Stimulated activated CD8-positive, alpha-beta memory T cell treated with anti-CD3 and anti-CD28 coated beads, Interleukin-12 subunit alpha, Interleukin-12 subunit beta, amount 100 ng/mL, for 24 hours (primary cell): ENCODE measurements around the gene DYRK2.

Source experiments
- DNase-seq: peaks from one replicate; pipeline ENCODE4 v3.0.0-alpha.2; 2020; ENCODE audit errors: extremely low read depth

The DYRK2 gene

DNA sequence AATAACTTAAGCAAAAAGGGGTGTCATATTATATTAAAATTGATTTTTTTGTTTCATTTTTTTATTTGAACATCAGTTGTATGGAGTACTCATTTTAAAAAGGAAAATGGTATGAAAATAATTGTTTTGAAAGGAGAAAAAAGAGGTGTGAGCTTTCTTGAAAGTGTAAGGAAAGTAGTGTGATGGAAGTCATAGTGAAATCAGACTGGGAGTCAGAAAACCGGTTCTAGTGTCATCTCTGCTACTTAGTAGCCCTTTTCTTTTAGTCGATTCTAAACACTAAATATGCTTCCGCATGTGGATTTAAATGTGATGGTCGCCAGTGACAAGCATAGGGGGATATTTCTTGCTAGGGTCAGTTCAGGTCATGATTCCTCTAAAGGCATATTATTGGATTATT, 1.8 kb upstream of the DYRK2 start:
- DNase-seq: no peak

- DNase-seq: no peak
These were observed 1.3 kb upstream of the DYRK2 start for GRCh38 chr12:67647181-67647798.

- DNase-seq: no peak
These were observed 585 bp upstream of the DYRK2 start for GRCh38 chr12:67647799-67648520.

- no peak for DNase-seq
These were observed 670 bp downstream of the DYRK2 start for GRCh38 chr12:67649261-67649569.

DNA sequence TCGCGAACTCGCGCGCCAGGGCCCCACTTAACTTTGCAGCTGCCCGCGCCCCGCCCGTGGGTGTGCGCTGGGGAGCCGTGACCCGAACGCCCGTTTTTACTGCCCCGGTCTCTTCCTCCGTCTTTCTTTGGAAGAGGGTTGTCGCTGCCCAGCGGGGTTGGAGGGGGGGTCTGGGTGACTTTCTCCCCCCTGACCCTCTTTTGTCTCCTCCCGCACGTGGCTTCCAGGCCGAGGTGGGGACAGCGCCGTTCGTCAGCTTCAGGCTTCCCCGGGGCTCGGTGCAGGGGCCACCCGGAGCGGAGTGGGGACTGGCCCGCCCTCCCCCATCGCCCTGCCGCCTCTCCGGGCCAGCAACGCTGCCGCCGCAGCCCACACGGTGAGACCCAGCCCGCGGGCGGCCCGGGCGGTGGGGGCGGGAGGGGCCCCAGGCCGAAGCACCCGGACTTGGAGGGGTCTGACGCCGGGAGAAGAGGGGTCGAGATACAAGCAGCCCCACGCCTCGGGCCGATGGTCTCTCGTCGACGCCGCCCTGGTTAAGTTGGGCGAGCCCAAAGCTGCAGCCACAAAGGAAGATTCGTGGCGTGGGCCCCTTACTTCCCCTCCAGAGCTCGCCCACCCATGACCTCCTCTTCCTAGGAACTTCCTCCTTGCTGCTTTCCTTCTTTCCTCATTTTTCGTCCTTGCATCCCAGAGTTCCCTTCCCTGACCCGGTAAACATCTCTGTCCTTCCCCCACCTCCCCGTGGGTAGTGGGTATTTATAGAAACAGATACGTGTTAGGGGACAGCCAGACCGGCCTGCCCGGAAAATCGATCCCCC, 1.2 kb downstream of the DYRK2 start:
- DNase-seq: no peak

DNA sequence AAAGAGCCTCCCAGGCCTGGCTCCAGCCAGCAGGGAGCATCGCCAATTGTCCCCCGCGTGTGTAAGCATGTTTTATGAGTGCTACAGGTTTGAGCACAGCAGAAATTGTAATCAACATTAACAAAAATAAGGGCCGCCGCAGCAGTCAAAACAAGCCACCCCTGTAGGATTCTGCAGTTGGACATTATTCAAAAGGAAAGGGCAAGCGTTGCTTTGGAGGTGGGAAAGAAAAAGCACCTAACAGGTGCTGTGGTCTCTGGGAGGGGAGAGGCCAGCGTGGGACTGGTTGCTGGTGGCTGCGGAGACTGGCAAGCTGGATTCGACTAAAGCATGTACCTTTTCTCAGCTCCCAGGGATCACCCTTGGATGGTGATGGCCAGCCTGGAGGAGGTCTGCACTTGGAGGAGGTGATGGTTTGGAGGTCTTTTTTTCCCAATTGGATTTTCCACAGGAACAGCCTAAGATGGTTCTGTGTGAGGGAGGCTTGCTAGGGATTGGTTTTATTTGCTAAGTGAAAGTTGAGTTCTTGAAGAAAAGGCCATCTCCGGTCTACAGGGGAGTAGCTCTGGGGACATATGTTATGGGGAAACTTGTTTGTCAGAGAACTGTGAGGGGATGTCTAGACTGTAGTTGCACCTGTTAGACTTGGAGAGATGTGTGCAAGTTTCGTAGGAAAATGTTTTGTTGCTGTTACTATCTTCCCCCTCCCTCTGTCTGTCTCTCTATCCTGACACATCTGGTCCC, 2.0 kb downstream of the DYRK2 start:
- DNase-seq: no peak

GRCh38 chr12:67651132-67651695, 2.7 kb downstream of the DYRK2 start:
- no peak for DNase-seq

DNA sequence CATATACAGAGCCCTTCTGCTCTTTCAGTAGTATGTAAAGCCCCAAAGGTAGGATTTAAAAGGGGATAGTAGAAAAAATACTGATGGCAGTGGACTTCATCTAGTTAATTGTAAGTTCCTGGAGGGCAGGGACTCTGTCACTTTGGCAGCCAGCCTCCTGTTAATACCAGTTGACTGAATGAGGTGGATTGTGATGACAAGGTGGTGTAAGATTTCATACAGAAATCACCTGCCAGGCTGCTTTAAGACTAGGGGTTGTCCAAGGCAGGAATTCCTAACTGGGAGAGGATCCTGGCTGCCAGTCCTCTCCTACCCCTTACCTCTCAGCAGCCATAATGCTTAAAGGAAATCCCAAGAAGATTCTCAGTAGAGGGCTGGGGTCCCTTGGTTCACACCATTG, 7.3 kb downstream of the DYRK2 start:
- DNase-seq: no peak

GRCh38 chr12:67656251-67656650, 7.7 kb downstream of the DYRK2 start:
- DNase-seq: no peak

GRCh38 chr12:67658486-67658885, 9.9 kb downstream of the DYRK2 start:
- no peak for DNase-seq

- DNase-seq: no peak
These were observed 10.7 kb downstream of the DYRK2 start for GRCh38 chr12:67659292-67659691.

DNA sequence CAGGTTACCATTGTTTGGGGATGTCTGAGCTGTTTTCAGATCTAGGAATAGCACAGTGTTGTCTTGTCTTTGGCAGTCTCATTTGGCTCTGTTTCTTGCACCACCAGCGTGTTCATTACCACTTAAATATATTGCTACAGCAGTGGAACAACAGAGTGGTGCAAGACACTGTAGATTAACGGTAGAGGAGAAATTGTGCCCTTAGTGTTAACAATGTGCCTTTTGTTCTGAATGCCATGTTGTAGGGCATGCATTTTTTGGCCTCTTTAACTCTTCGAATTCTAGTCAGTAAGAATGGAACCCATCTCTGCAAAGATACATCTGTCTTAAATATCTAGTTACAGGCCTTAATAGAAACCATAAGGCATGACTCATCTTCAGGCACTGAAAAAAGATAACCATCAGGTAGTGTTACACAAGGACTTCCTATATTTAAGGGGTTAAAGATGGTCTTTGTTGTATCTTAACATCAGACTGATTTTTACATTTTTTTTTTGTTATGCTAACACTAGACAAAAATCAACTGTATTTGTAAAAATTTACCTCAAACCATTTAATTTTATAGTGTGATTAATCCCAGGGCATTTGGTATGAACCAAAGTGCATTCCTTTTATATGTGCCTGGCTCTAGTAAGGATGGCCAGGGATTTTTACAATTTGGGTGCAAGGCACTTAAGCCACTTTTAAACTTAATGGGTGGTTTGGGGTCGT, 12.9 kb downstream of the DYRK2 start:
- DNase-seq: no peak

- DNase-seq: no peak
These were observed 14.5 kb downstream of the DYRK2 start for GRCh38 chr12:67662910-67663538.

DNA sequence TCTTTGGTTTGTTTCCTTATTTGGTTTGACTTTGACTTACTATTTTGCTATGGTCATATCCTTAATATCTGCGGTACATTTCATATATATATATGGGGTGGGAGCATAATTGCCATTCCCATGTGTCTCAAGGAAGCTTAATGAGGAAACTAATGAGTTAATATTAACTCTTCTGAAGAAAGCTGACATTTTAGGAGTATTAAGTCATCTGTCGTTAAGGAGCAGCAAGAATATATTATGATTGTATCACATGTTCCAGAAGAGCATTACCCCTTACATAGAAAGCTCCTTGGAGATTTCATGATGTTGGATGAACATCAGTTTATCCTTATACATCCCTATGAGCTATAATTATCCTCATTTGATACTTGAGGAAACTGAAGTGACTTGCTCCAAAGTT, 15.6 kb downstream of the DYRK2 start:
- DNase-seq: no peak

DNA sequence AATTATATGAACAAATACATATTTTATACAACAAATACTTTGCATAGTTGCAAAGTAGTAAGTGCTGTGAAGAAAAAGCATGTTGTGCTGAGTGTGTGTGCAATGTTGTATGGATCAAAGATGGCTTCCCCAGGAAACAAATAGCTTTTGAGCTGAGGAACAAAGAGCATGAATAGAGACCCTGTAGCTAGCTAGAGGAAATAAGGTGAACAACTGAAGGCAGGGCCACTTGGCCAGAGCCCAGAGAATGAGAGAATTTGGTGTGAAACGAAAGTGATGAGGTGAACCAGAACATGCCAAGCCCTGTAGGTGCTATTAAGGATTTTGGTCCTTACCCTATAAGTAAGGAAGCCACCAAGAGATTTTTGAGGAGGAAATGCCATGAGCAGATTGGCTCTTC, 17.1 kb downstream of the DYRK2 start:
- no peak for DNase-seq

- no peak for DNase-seq
These were observed 18.1 kb downstream of the DYRK2 start for GRCh38 chr12:67666605-67667004.

DNA sequence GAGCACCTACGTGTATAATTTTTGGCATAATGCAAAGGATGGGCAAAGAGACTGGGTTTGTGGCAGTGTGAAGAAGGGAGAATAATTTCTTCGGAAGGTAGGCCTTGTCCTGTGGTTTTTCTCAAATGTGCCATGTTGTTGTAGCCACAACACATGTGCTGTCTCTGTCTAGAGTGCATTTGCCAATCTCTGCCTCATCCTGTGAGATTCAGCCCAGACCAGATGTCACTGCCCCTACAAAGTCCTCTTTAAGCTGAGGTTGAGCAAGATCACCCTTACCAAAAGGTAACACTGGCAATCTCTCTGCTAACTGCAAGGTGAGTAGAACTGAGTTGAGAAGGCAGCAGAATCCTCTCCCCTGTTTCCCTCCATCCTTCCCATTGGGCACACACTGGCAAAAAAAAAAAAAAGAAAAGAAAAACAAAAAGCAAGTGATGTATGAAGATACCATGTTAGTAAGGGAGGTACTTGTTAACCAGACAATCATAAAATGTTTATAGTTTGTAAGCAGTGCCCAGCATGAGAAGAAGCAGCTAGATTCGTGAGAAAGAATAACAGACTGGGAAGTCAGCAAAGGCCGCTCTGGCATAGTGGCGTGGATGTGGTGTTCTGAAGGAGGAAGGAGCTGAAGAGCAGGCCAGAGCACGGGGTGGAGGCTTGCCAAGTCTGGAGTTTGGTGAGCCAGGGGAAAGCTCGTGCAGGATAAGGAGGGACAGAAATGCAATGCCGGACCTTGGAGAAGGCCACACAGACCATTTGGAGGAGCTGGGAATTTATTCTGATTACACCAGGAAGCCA, 18.9 kb downstream of the DYRK2 start:
- no peak for DNase-seq

DNA sequence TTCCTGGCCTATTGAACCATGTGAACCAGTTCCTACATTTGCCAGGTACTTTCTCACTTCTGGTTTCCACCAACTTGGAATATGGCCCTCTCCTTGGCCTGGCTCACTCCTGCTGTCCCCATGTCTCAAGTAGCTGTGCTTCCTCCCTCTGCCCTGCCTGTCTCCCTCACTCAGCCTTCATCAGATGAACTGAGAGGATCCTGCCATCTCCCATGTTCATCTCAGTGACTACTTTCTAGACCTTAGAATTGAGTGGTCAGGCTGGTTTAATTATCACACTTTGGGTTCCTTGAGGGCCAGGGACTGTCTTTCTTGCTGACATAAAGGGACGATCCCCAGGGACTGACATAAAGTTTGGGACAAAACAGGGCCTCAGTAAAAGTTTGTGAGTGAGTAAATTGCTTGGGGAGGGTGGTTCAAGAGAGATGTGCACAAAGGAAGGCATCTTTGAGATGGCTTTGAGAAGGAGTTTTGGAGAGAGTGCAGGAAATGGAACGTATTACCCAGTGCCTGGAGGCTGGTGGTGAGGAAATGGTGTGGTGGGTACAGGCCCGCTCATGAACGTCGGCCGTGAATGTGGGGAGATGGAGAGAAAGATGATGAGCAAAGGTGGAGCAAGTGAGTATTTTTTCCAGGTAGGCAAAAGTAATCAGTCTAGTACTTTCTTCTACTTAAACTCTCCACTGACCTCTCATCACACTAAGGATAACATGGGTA, 20.8 kb downstream of the DYRK2 start:
- no peak for DNase-seq

DNA sequence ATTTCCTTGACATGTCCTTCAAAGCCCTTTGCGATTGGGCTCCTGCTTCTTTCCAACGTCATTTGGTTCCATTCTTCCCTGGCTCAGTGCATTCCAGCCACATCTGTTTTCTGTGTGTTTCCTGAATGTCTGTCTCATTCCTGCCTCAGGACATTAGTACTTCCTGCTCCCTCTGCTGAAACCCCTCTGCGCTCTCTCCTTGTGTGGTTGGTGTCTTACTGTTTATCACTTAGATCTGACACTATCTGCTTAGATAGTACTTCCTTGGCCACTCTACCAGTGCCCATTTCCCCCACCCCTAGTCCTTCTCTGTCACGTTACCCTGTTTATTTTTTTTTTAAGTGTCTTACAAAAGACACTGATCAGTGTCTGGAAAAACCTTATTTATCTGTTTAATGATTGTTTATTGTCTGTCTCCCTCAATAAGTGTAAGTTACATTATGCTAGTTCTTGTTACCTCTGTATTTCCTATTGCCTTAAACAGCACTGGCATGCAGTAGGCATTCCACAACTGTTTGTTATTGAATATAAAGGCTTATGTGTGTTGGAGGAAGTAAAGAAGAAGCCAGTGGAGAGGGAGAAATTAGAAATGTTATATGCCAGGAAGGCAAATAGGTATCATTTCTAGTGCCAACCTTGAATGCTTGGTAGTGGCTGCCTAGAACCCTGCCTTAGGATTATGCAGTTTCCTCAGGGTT, 21.5 kb downstream of the DYRK2 start:
- DNase-seq: no peak
